HK-2 (cell line): ENCODE results near the gene FLVCR1.
"Not testable (repeated sequence)": the region's sequence is repeated elsewhere in the genome, so short reads cannot be mapped to it uniquely, and the experiment has no call there.

Experiments used
- DNase-seq: peaks from one replicate; pipeline ENCODE4 v3.0.0-alpha.2; 2018; ENCODE audit not compliant: unreplicated experiment

Gene FLVCR1

DNA sequence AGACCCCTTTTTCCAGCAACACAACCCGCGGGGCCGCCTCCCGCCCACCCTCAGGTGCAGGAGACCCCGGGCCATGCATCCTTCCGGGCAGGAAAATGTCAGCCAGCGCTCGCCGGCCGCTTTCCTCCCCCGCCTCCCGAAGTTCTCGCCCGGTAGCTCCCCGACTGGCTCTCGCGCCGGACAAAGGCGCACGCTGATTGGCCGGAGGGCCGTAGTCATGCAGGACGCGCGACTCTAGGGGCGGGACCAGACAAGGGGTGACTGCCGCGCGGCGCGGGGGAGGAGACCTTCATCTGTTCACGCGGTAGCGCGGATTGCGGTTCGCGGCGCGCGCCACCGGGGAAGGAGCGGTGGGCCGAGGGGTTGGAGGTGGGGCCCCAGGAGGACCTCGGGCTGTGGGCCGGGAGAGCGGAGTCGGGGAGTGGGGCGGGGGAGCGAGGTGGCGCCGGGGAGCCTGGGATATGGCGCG is at the start of gene FLVCR1:
TSS of gene FLVCR1 (plus strand) at position 284 of the 469 bp plus-strand sequence. CDS start at position 462, 178 bp downstream.
- DNase-seq, result peak; percentile 99

DNA sequence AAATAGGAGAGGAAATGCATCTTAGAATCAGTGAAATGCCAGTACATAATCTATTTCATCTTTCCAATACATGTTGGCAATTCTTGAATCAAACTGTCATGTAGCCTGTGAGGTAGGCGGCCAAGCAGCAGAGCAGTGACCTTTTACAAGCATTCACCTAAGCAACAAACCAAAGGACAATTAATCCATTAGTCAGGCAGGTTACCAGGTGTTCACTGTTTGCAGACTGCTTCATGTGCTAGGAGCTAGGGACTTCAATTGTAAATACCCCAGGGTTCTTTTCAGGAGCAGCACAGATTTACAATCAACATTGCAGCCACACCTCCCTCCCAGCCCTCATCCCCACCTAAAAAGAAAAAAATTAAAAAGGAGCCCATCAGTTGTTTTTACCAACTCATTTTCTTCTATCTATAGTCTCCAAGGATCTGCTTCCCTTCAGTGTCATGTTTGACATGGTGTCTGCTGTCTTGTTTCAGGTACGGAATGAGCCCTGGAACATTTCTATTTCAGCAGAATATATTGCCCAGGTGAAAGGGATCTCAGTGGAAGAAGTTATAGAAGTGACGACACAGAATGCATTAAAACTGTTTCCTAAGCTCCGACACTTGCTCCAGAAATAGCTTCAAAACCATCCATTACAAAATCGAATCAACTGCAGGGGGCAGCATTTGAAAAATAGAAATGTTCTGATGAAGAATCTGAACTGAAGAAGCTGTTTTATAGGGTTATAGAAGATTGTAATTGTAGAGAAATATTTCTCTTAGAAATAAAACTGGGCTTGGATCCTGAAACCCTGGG is 43.3 kb upstream of the FLVCR1 start:
- no peak for DNase-seq

DNA sequence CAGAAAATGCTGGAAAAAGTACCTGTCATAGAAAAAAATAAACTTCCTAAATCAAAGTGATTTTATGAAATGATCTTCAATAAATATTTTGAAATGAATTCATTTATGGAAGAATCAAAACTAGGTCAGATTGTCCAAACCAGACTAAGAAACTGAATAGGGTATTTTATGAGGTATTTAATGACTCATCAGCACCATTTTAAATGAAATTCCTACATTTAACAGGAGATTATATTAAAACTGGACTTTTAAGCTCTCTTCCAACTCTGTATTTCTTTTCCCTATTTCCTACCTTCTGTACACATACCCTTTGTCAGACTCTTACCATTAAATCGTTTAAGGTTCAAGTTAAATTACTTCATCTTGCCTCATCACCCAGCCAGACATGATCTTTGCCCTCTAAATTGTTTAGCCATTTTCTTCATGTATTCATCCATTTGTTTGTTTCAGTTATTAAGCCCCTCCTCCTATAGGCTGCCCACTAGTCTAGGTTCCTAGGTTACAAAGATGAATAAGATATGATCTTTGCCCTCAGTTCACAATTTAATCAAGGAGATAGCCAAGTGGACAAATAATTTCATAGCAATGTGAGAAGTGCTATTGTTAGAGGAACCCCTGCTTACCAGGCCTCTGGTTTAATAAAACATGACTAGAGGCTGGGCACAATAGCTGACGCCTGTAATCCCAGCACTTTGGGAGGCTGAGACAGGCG is 41.4 kb upstream of the FLVCR1 start:
- DNase-seq, result no peak

DNA sequence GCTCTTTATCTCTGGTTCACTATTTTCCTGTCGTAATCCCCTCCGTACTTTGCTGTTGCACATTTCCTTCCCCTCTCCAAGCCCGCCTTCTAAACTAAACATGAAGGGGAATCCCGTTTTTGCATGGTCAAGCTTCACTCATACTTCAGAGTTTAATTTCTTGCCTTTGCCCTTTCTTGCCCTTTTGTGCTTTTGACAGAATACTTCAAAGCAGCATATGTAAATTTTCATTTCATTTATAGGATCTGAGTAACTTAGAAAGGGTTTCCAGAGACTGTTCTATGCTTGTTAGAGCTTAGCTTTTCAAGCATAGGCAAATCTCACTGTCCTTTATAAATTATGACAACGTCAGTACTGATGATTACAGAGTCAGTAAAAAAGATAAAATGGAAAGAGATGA is 38.3 kb upstream of the FLVCR1 start:
- no peak for DNase-seq

DNA sequence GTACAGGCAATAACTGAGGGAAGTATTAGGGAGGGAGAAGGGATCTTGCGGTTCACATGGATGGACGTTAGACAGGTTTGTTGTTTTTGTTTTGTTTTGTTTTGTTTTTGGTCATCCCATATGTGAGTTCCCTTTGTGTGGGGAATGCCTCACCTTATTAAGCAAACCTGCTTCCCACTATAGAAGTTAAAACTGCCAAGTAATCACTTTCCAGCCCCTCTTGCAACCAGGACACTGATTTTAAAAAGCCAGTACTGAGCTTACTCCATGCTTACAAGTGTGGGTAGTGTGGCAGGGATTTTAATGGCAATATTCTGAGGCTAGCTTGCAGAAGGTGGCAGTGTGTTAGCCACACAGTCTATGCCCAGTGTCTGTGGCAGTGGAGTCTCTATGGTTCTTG is 37.1 kb upstream of the FLVCR1 start:
- no peak for DNase-seq

DNA sequence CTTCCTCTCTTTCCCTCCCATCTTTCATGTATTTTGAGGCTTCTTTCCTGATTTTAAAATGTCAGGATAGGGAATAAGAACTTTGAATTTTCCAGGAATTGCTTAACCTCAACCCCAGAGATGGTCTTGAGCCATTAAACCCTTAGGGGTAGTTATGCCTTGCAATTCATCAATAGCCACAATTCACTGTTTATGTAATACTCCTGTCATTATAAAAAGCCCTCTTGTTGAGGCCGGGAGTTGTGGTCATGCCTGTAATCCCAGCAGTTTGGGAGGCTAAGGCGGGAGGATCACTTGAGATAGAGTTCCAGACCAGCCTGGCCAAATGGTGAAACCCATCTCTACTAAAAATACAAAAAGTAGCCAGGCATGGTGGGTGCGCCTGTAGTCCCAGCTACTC is 35.1 kb upstream of the FLVCR1 start:
- DNase-seq, result no peak

DNA sequence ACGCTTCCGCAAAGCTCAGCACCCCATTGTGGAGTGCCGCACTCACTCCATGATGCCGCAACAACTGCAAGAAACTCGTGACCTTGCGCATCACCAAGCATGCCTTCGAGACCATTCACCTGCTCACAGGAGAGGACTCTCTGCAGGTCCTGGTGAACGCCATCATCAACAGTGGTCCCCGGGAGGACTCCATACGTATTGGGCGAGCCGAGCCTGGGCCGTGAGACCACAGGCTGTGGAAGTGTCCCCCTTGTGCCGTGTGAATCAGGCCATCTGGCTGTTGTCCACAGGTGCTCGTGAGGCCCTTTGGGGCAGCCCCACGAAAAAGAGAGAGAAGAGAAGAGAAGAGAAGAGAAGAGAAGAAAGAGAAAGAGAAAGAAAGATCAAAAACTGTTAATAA is 33.9 kb upstream of the FLVCR1 start:
- no peak for DNase-seq

DNA sequence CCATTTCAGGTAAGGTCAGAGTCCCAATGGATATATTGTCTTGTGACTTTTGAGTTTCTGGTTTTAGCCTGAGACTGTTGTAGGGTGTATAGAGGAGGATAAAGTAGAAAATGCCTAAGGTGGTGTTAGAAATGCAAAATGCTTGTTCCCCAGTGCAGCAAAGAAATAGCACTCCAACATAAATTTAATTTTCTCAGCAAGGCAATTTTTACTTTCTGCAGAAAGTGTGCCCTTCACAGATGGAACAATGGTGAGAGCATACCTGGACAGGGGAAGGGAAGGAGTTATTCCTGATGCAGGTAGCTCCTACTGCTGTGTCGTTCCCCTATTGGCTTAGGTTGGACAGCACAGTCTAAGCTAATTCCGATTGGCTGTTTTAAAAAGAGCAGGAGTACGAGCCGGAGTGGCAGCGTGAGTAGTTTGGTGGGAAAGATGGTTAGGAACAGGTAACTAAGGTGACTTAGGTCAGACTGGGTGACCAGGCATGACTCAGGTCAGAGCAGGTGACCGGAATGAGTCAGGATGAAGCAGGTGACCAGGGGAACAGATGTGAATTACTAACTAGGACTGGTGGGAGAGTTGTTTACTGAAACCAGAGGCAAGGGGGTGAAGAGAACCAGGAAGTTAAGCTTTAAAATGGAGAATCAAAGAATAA is 32.1 kb upstream of the FLVCR1 start:
- DNase-seq, result no peak

DNA sequence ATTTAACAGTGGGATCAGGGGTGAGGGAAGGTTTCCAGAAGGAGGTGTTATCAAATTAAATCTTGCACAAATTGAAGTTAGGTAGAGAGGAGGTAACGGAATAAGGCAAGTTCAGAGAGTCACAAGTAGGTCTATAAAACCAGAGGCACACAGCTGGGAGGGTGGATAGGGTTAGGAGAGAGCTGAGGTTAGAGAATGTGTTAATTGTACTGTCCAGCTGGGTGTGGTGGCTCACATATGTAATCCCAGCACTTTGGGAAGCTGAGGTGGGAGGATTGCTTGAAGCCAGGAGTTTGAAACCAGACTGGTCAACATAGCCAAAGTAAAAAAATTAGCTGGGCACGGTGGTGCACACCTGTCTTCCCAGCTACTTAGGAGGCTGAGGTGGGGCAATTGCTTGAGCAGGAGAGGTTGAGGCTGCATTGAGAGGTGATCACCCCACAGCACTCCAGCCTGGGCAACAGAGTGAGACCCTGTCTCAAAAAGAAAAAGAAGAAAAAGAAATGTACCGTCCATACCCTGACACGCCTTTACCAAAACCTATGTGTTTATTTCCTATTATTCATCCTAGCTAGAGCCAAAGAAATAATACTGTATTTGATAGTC is 30.8 kb upstream of the FLVCR1 start:
- no peak for DNase-seq

DNA sequence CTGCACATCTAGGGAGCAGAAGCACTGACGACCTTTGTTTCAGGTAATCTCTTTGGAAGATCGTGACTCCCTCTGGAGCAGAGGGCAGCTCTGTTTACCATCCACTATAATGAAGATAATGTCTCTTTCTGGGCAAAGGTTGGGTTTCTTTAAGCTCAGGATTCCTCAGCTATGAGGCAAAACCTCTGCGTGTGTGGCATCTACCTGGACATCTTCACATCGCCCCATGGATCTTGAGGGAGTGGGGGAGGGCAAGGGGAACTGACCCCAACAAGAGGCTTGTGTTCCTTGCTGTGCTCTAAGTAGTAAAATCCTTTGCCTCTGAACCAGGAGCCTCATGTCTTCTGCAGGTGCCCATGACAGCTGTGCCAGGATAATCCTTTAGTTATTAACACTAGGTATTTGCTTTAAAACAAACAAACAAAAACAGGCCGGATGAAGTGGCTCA is 30.2 kb upstream of the FLVCR1 start:
- no peak for DNase-seq

DNA sequence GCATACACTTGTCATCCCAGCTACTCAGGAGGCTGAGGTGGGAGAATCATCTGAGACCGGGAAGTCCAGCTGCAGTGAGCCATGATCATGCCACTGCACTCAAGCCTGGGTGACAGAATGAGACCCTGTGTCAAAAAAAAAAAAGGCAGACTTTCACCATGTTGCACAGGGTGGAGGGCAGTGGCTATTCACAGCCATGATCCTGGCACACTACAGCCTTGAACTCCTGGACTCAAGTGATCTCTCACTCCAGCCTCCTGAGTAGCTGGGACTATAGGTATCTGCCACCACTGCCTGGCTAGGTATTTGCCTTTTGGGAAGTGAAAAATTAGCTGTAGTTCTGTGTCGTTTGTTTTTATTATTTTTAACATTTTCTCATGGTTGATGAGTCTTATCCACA is 29.7 kb upstream of the FLVCR1 start:
- no peak for DNase-seq

DNA sequence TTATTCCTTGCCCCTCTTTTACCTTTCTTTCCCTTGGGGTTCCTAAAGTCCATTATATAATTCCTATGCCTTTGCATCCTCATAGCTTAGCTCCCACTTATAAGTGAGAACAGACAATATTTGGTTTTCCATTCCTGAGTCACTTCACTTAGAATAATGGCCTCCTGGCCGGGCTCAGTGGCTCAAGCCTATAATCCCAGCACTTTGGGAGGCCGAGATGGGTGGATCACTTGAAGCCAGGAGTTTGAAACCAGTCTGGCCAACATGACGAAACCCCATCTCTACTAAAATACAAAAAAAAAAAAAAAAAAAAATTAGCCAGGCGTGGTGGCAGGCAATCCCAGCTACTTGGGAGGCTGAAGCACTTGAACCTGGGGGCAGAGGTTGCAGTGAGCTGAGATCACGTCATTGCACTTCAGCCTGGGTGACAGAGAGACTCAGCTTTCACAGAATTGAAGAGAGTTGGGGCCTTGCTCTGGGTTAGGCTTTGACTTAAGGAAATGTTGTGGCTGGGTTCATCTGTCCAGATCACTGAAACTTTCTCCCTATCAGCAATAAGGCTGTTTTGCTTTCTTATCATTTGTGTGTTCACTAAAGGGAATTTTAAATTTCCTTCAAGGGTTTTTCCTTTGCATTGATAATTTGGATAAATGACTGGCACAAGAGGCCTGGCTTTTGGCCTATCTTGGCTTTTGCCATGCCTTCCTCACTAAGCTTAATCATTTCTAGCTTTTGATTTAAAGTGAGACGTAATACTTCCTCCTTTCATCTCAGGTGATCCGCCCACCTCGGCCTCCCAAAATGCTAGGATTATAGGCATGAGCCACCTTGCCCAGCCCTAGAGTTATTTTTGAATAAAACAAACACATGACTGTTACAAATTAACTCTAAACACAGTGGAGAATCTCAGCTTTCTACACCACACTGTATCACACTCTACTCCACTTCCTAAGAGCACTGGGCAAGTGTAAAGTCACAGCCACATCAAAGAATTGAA is 24.6 kb upstream of the FLVCR1 start:
- DNase-seq, result peak; percentile 22

DNA sequence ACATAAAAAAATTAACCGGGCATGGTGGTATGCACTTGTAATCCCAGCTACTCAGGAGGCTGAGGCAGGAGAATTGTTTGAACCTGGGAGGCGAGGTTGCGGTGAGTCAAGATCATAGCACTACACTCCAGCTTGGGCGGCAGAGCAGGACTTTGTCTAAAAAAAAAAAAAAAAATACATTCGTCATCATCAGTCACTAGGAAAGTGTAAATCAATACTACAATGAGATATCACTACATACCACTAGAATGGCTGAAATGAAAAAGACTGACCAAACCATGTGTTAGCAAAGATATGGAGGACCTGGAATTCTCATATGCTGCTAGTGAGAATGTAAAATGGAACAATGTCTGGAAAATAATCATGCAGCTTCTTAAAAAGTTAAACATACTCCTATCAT is 19.9 kb upstream of the FLVCR1 start:
- no peak for DNase-seq

DNA sequence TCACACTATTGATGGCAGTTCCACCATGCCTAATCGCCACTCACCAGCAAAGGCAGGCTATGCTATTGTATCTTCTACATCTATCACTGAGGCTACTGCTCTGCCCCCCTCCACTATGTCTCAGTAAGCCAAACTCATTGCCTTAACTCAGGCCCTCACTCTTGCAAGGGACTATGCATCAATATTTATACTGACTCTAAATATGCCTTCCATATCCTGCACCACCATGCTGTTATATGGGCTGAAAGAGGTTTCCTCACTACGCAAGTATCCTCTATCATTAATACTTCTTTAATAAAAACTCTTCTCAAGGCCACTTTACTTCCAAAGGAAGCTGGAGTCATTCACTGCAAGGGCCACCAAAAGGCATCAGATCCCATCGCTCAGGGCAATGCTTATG is 13.6 kb upstream of the FLVCR1 start:
- DNase-seq, result not testable (repeated sequence)

DNA sequence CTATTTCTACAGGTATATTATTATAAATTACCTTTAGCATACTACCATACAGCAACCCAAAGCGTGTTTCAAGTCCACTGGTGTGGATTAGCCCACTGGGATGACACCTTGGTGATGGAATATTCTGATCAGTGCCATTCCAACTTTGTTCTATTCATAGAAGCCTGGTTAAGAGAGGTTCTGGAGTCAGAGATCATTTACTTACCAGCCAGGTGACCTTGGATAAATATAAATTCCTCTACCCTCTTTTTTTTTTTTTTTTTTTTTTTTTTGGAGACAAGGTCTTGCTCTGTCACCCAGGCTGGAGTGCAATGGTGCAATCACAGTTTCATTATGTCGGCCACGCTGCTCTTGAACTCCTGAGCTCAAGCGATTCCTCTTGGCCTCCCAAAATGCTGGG is 10.5 kb upstream of the FLVCR1 start, which contains the start of gene SPATA45:
TSS of gene SPATA45 (minus strand) at position 101 of the 400 bp plus-strand sequence. CDS start 11,500 bp downstream, outside the sequence.
- DNase-seq, result no peak

DNA sequence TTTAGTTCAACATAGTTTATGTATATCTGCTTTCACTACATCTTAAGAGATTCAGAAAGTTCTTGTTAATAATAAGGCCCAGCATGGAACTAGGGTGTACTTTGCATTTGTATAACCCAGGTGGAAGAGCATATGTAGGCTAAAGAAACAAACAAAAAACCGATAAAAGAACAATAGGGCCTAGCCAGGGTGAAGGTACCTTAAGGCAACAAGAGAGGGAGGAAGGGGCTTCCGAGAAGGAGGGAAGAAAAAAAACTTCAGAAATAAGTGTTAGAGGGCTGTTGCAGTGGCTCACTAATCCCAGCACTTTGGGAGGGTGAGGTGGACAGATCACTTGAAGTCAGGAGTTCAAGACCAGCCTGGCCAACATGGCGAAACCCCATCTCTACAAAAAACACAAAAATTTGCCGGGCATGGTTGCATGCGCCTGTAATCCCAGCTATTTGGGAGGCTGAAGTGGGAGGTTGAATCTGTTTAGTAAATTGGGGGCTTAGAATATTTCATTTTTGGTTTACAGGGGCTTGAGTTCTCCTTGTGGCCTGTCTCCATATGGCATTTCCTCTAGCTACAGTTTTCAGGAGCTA is 5.9 kb upstream of the FLVCR1 start:
- no peak for DNase-seq

DNA sequence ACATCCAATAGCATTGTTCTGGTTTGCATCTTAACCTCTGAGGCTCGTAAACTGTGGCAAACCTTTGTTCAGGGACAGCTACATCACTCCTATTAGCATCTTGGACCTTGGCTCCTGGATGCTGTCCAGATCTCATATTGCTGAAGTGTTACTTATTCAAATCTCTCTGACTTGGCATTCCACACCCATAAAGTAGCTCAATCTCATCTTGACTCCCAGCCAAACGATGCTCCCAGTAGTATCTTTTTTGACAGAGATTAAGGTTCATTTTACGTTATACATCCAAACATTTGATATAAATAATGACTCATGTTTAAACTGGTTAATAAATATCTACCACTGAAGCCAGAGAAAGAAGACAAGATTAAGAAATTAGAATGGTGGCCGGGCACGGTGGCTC is 4.4 kb upstream of the FLVCR1 start:
- DNase-seq, result no peak

DNA sequence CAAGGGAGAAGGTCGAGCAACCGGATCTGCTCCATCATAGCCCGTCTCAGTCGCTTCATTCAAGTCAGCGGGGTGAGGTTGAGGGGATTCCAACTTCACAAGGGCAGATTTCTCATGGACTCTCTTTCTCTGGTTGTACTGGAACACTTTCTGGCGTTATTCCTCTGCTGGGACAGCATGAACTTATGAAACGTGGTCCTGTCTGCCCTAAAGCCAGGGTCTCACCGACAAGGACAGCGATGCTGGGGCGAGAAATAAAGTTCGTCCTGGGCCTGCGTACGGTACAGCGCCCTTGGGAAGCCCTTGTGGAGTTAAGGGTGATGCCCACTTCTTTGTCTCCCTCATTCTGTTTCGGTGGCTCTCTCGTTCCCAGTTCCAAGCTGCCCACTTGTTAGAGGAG is 1.3 kb upstream of the FLVCR1 start:
- no peak for DNase-seq

DNA sequence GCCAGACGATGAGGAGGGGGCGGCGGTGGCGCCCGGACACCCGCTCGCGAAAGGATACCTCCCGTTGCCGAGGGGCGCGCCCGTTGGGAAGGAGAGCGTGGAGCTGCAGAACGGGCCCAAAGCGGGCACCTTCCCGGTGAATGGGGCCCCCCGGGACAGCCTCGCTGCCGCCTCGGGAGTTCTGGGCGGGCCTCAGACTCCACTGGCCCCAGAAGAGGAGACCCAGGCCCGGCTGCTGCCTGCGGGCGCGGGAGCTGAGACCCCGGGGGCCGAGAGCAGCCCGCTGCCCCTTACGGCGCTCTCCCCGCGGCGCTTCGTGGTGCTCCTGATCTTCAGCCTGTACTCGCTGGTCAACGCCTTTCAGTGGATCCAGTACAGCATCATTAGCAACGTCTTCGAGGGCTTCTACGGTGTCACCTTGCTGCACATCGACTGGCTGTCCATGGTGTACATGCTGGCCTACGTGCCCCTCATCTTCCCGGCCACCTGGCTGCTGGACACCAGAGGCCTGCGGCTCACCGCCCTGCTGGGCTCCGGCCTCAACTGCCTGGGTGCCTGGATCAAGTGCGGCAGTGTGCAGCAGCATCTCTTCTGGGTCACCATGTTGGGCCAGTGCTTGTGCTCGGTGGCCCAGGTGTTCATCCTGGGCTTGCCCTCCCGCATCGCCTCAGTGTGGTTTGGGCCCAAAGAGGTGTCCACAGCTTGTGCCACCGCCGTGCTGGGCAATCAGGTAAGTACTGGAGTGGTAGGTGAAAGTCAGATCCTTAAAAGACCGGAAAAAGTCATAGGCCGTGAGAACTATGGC is 588 bp downstream of the FLVCR1 start:
- DNase-seq, result peak; percentile 58
